Measurements from ENCODE around the gene SCCPDH. TPM values are rescaled to one million over a fixed set of nuclear protein-coding genes. Genes with fewer than 3 reads are reported as not detected.
A peak's percentile ranks its signal among the peaks of the same experiment; 100 is the strongest.

Gene SCCPDH
- polyA plus RNA-seq, 1 experiment, result 21.1 TPM

DNA sequence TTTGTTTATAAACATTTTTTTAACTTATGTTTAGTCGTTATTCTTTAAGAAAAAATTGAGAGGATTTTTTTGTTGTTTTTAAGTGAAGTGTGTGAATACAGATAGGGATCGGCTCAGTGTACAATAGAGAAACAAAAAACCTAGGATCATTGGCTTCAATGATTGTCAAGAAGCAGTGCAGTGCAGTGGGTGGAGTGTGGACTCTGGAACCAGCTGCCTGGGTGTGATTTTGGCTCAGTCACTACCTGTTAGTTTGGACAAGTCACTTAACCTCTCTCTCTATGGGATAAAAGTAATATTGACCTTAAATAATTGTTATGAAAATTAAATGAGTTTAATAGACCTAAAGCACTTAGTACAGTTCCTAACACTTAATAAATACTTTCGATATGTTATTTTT lies 41.3 kb downstream of the SCCPDH start:
- CTCF ChIA-PET, result interaction anchor here (0.9 kb wide), 1 partner anchor 11 kb away, joined by 4 read pairs; no protein-coding TSS in a partner anchor
- POLR2A ChIA-PET, result no interaction called here
- H3K4me3 ChIP-seq (ENCODE audit: low read depth, low read length), result no peak overlapping the region
- H3K36me3 ChIP-seq (ENCODE audit: control insufficient read depth, insufficient read depth, low read length), result peaks cover 5% of the 10 kb centered on the region; the same call in 1 of the 2 replicates
- DNase-seq (ENCODE audit: low read depth), result no peak
- H3K27me3 ChIP-seq (ENCODE audit: control insufficient read depth, insufficient read depth, low read length), result no peaks in the 10 kb centered on the region
- TF ChIP-seq, protein P1, sequence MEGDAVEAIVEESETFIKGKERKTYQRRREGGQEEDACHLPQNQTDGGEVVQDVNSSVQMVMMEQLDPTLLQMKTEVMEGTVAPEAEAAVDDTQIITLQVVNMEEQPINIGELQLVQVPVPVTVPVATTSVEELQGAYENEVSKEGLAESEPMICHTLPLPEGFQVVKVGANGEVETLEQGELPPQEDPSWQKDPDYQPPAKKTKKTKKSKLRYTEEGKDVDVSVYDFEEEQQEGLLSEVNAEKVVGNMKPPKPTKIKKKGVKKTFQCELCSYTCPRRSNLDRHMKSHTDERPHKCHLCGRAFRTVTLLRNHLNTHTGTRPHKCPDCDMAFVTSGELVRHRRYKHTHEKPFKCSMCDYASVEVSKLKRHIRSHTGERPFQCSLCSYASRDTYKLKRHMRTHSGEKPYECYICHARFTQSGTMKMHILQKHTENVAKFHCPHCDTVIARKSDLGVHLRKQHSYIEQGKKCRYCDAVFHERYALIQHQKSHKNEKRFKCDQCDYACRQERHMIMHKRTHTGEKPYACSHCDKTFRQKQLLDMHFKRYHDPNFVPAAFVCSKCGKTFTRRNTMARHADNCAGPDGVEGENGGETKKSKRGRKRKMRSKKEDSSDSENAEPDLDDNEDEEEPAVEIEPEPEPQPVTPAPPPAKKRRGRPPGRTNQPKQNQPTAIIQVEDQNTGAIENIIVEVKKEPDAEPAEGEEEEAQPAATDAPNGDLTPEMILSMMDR (IDR thresholded peaks at IDR 0.05; ENCODE audit: insufficient read depth, low read depth, low read length), result no peak

GRCh38 chr1:246768403-246769020 lies 44.3 kb downstream of the SCCPDH start:
- ChIA-PET CTCF (interaction anchor here (1.2 to 1.8 kb wide), 3 partner anchors 11 to 80 kb away, joined by 4 to 5 read pairs (median 4); no protein-coding TSS in a partner anchor), POLR2A (interaction anchor here (0.5 kb wide), 1 partner anchor 11 kb away, joined by 3 read pairs; no protein-coding TSS in a partner anchor)
- peaks cover 4% of the 10 kb centered on the region; the same call in 1 of the 2 replicates for H3K36me3 ChIP-seq (ENCODE audit: control insufficient read depth, insufficient read depth, low read length)
- H3K4me3 ChIP-seq (ENCODE audit: low read depth, low read length), result no peak overlapping the region
- no peak for DNase-seq (ENCODE audit: low read depth)
- TF ChIP-seq, protein P1 (IDR thresholded peaks at IDR 0.05; ENCODE audit: insufficient read depth, low read depth, low read length), result no peak
- H3K27me3 ChIP-seq (ENCODE audit: control insufficient read depth, insufficient read depth, low read length), result no peaks in the 10 kb centered on the region

DNA sequence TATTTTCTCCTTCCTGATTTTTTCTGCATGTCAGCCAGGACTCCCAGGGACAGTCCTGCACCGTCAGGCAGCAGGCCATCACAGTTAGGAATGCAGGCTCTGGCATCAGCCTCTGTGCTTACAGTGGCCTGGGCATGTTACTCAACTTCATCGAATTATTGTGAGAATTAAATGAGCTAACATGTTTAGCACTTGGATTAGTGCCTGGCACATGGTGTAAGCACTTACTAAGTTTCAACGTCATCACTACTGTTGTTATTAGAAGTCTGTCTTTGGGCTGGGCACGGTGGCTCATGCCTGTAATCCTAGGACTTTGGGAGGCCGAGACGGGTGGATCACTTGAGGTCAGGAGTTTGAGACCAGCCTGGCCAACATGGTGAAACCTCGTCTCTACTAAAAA lies 45.1 kb downstream of the SCCPDH start:
- POLR2A ChIA-PET, result interaction anchor here (0.5 to 0.6 kb wide), 4 partner anchors 10 to 78 kb away, joined by 3 to 5 read pairs (median 4); no protein-coding TSS in a partner anchor
- peak; percentile 94 for DNase-seq (ENCODE audit: low read depth)
- peaks cover 4% of the 10 kb centered on the region; the same call in 1 of the 2 replicates for H3K36me3 ChIP-seq (ENCODE audit: control insufficient read depth, insufficient read depth, low read length)
- TF ChIP-seq, protein P1 (IDR thresholded peaks at IDR 0.05; ENCODE audit: insufficient read depth, low read depth, low read length), result no peak
- no peaks in the 10 kb centered on the region for H3K27me3 ChIP-seq (ENCODE audit: control insufficient read depth, insufficient read depth, low read length)
- H3K4me3 ChIP-seq (ENCODE audit: low read depth, low read length), result no peak overlapping the region
- CTCF ChIA-PET, result interaction anchor here (0.6 to 1.3 kb wide), 2 partner anchors 10 to 16 kb away, joined by 3 to 4 read pairs; no protein-coding TSS in a partner anchor

GRCh38 chr1:246771366-246771765 lies 47.2 kb downstream of the SCCPDH start:
- Histone ChIP-seq H3K27me3 (ENCODE audit: control insufficient read depth, insufficient read depth, low read length) (no peaks in the 10 kb centered on the region), H3K4me3 (ENCODE audit: low read depth, low read length) (no peak overlapping the region), H3K36me3 (ENCODE audit: control insufficient read depth, insufficient read depth, low read length) (peaks cover 6% of the 10 kb centered on the region)
- TF ChIP-seq, protein P1 (IDR thresholded peaks at IDR 0.05; ENCODE audit: insufficient read depth, low read depth, low read length), result no peak
- ChIA-PET CTCF (no interaction called here), POLR2A (no interaction called here)
- DNase-seq (ENCODE audit: low read depth), result no peak

DNA sequence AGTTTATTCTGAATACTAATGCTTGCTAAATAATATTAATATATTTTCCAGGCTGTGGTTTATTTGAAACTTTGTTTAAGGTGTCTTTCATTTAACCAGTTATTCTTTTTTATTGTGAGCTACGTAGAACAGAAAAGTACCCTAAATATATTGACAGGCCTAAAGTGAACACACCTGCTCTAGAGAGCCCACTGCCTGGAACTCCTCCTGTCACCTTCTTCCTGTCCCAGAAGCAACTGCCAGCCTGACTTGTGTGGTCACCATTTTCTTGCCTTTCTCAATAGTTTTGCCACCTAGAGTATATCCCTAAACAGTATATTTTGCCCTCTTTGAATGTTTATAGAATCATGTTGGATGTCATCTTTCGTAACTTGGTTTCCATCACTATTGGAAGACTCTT lies 48.5 kb downstream of the SCCPDH start:
- H3K36me3 ChIP-seq (ENCODE audit: control insufficient read depth, insufficient read depth, low read length), result peaks cover 8% of the 10 kb centered on the region
- ChIA-PET POLR2A (no interaction called here), CTCF (no interaction called here)
- no peak overlapping the region for H3K4me3 ChIP-seq (ENCODE audit: low read depth, low read length)
- TF ChIP-seq, protein P1 (IDR thresholded peaks at IDR 0.05; ENCODE audit: insufficient read depth, low read depth, low read length), result no peak
- no peak for DNase-seq (ENCODE audit: low read depth)
- H3K27me3 ChIP-seq (ENCODE audit: control insufficient read depth, insufficient read depth, low read length), result no peaks in the 10 kb centered on the region

Measured in BJ (cell line).